Smooth muscle cell of trachea (primary cell): Measurements from ENCODE around the gene DNAJB2. TPM values are rescaled to one million over a fixed set of nuclear protein-coding genes. Genes with fewer than 3 reads are reported as not detected.

Source experiments
- total RNA-seq: library from RNA; depleted of rRNA; stranded (reverse); fragments of >200 nt; gene quantifications from 2 replicates; pipeline ENCODE4 v1.2.1, GENCODE V29; 2014

The DNAJB2 gene
- 49.0 and 136 TPM in 2 replicates for total RNA-seq

DNA sequence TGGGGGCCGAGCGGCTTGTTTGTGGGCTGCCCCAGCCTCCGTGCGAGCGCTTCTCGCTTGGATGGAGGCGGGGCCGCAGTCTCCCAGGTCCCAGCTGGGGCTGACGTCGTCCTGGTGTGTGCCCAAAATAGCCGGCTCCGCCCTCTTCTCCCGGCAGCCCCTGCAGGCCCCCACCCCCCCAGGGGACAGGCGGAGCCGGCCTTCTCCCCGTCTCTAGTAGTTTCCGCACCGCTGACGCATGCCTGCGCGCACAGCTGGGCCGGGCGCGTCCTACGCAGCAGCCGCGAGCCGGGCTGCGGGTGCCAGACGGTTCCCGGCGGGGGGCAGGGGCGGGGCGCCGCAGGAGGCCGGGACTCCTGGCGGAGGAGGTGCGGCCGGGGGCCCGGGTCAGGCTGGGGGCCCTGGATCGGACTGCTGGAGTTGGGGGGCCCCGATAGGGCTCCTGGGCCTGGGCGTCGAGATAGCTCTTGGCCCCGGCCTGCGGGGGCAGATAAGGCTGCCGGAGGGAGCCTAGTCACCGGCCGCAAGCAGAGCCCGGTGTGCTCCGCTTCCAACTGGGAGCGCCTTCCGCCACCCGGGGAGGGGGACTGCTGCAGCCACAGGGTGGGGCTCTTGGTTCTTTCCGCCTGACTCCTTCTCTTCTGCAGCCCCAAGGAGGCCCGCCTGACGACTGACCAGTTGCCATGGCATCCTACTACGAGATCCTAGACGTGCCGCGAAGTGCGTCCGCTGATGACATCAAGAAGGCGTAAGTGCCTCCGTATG is at the start of gene DNAJB2:
DNAJB2 (plus strand) TSS at position 216 of the 765 bp plus-strand sequence; CDS start at position 684, 468 bp downstream.

DNA sequence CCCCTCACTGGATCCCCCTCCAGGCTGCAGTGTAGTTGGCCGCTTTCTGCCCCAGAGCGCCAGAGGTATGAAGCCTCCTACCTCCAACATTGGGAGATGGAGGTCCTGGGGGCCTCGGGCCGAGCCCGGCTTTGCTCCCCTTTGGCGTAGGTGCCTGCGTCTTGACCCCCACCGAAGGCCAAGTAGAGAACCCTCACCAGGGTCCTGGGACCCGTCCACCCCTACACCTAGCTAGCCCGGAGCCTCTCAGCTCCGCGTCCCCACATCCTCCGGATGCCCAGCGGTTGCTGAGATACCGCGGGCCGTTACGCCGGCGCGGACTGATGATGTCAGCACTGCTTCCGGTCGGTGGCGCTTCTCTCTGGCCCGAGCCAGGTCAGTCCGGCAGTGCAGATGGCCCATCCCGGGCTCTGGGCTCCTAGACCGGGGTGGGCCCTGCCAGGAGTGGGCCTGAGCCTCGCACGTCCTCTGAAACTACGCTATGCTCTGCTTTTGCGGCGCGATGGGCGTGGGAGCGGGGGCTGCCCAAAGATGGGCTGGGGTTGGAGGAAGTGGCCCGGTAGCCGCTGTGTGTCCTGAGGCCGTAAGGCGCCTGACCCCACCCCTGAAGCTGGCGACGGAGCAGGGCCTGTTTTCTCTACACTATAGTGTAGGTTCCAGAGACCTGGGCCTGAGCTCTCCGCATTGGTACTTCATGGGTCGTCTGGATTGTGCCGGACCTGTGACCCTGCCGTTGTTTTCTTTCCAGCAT is 33.8 kb upstream of the DNAJB2 start, which contains the start of the genes GLB1L and STK16:
GLB1L (minus strand) TSS at position 297 of the 751 bp plus-strand sequence. CDS start 1,871 bp downstream, outside the sequence.
STK16 (plus strand) TSS at position 332 of the 751 bp plus-strand sequence. CDS start 521 bp downstream, outside the sequence.

GRCh38 chr2:219252900-219253752 is 26.0 kb upstream of the DNAJB2 start, which contains the start of gene TUBA4B:
Gene TUBA4B, plus strand, starts transcription at chr2:219253243. Its CDS starts 165 bp downstream, at chr2:219253408.

GRCh38 chr2:219253753-219254589 is 25.2 kb upstream of the DNAJB2 start, which contains the start of gene TUBA4A:
Gene TUBA4A, minus strand, starts transcription at chr2:219253918. Its CDS starts 60 bp downstream, at chr2:219253858.

GRCh38 chr2:219309278-219309677 is 30.1 kb downstream of the DNAJB2 start, which contains the start of gene PTPRN:
Gene PTPRN, minus strand, starts transcription at chr2:219309401. Its CDS starts 69 bp downstream, at chr2:219309332.

DNA sequence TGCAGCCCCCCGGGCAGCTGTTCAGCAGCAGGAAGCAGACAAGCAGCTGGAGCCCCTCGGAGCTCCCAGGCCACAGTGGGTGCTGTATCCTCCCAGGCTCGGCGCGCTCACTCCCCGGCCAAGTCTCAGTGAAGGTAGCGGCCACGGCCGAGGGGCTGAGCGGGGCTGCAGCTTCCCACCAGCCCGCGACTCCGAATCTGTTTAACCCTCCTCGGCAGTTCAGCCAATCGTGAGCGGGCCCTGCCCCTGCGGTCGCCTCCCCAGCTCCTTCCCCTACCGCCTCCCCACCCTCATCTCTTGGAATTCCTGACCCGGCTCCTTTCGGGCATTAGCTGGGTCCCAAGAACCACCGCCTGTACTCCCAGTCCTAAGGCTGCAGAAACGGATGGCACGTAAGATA is 53.4 kb downstream of the DNAJB2 start, which contains the start of gene RESP18:
RESP18 (minus strand) TSS at position 203 of the 400 bp plus-strand sequence.

Other genes starting within 250 kb of the DNAJB2 start
- gene CFAP65, start 237.8 kb upstream of the DNAJB2 start, total RNA-seq = under 0.01 TPM in 1 of 2 replicates, not detected in the other
- under 0.01 TPM in 1 of 2 replicates, not detected in the other for gene IHH, start 218.4 kb upstream of the DNAJB2 start, total RNA-seq
- 21.1 and 28.3 TPM in 2 replicates for gene NHEJ1, start 118.6 kb upstream of the DNAJB2 start, total RNA-seq
- gene SLC23A3, start 109.3 kb upstream of the DNAJB2 start, total RNA-seq = 1.2 and 2.0 TPM in 2 replicates
- 22.5 and 35.6 TPM in 2 replicates for gene CNPPD1, start 102.4 kb upstream of the DNAJB2 start, total RNA-seq
- gene RETREG2, start 101.1 kb upstream of the DNAJB2 start, total RNA-seq = 82.5 and 128 TPM in 2 replicates
- 24.5 and 25.9 TPM in 2 replicates for gene ZFAND2B, start 72.6 kb upstream of the DNAJB2 start, total RNA-seq
- 35.3 and 57.1 TPM in 2 replicates for gene ABCB6, start 60.4 kb upstream of the DNAJB2 start, total RNA-seq
- gene ATG9A, start 49.7 kb upstream of the DNAJB2 start, total RNA-seq = 34.9 and 49.1 TPM in 2 replicates
- gene ANKZF1, start 49.6 kb upstream of the DNAJB2 start, total RNA-seq = 25.3 and 30.3 TPM in 2 replicates
- 27.6 and 33.6 TPM in 2 replicates for gene GLB1L, start 33.9 kb upstream of the DNAJB2 start, total RNA-seq
- gene STK16, start 33.9 kb upstream of the DNAJB2 start, total RNA-seq = 33.9 and 51.2 TPM in 2 replicates
- gene TUBA4B, start 26.1 kb upstream of the DNAJB2 start, total RNA-seq = 0.17 TPM in 1 of 2 replicates, not detected in the other
- gene TUBA4A, start 25.4 kb upstream of the DNAJB2 start, total RNA-seq = 50.2 and 55.1 TPM in 2 replicates
- gene PTPRN, start 30.0 kb downstream of the DNAJB2 start, total RNA-seq = 3.6 and 23.8 TPM in 2 replicates
- not detected in 2 replicates for gene RESP18, start 53.4 kb downstream of the DNAJB2 start, total RNA-seq
- gene DNPEP, start 108.5 kb downstream of the DNAJB2 start, total RNA-seq = 90.3 and 157 TPM in 2 replicates
- 1.6 and 6.3 TPM in 2 replicates for gene DES, start 139.0 kb downstream of the DNAJB2 start, total RNA-seq
- gene SPEG, start 155.5 kb downstream of the DNAJB2 start, total RNA-seq = 11.3 and 21.7 TPM in 2 replicates
- gene GMPPA, start 219.5 kb downstream of the DNAJB2 start, total RNA-seq = 56.4 and 62.4 TPM in 2 replicates
- 0.15 and 0.50 TPM in 2 replicates for gene ASIC4, start 235.1 kb downstream of the DNAJB2 start, total RNA-seq